GM12878 (cell line): ENCODE results near the gene P2RY11. TPM values are rescaled to one million over a fixed set of nuclear protein-coding genes. Genes with fewer than 3 reads are reported as not detected.

Experiments
- ATAC-seq: fragments of 200-7000 bp; cut with Tn5 transposase; 3 replicates; pipeline ENCODE4 v1.9.1; 2020; ENCODE audit warnings: mild to moderate bottlenecking, moderate library complexity
- BruUV-seq: library from RNA; stranded (reverse); fragments of 400-500 nt; replicated peaks from 2 replicates; lab custom pipeline; 2021; lab: Mats Ljungman, UMichigan
- CTCF ChIA-PET: fragments of 300-600 bp; sonication (Branson Sonifier 250); formaldehyde crosslinking; extraction: SDS; loops from one replicate; lab custom pipeline; 2021; ENCODE audit warnings: inconsistent platforms; lab: Yijun Ruan, JAX
- POLR2A ChIA-PET: fragments of 350-600 bp; formaldehyde crosslinking; extraction: SDS; loops from one replicate; lab custom pipeline; 2021; ENCODE audit warnings: inconsistent platforms; lab: Charles Lee
- RAD21 ChIA-PET: fragments of 300-600 bp; sonication (Branson Sonifier 250); formaldehyde crosslinking; loops from one replicate; lab custom pipeline; 2023; ENCODE audit warnings: antibody characterized with exemption; ENCODE audit not compliant: unreplicated experiment; lab: Charles Lee
- SMC1A ChIA-PET: fragments of 300-600 bp; sonication (Branson Sonifier 250); formaldehyde crosslinking; loops from one replicate; lab custom pipeline; 2023; ENCODE audit not compliant: unreplicated experiment, uncharacterized antibody; lab: Charles Lee
- DNase-seq: peaks from one replicate; pipeline ENCODE4 v3.0.0-alpha.2; 2011; ENCODE audit warnings: low read depth, low spot score
- FAIRE-seq: peaks from 3 replicates; lab custom pipeline; 2011; peaks lifted over from hg19 to GRCh38; lab: Jason Lieb, UNC
- H2AFZ ChIP-seq: 2 replicates; pipeline ENCODE4 v1.6.0; 2011; ENCODE audit warnings: low read depth, low read length, control low read depth; ENCODE audit not compliant: control insufficient read depth
- H3K27ac ChIP-seq: 2 replicates; pipeline ENCODE4 v1.5.1; 2011; ENCODE audit warnings: control low read depth; ENCODE audit not compliant: control insufficient read depth, insufficient read depth
- H3K27me3 ChIP-seq, 2 experiments: replicated peaks in 1 of 2; 2 replicates each; pipeline versions ENCODE4 v1.6.0 to v1.6.1; 2011; ENCODE audit warnings: low read length in 1 of 2; ENCODE audit not compliant: control insufficient read depth in 2 of 2, insufficient read depth in 2 of 2
- H3K36me3 ChIP-seq, 2 experiments: 2 replicates each; pipeline ENCODE4 v1.5.1; 2011; ENCODE audit warnings: low read length in 1 of 2; ENCODE audit not compliant: control insufficient read depth in 2 of 2, insufficient read depth in 2 of 2
- H3K4me1 ChIP-seq: 2 replicates; pipeline ENCODE4 v1.6.1; 2011; ENCODE audit warnings: mild to moderate bottlenecking, low read length, moderate library complexity, mixed read lengths; ENCODE audit not compliant: control insufficient read depth, insufficient read depth
- H3K4me2 ChIP-seq: 2 replicates; pipeline ENCODE4 v1.6.0; 2011; ENCODE audit warnings: control low read depth; ENCODE audit not compliant: control insufficient read depth, insufficient read depth
- H3K4me3 ChIP-seq: fragments of 200-600 bp; sonication (generic); 2 replicates; pipeline ENCODE4 v1.5.1; 2016
- H3K79me2 ChIP-seq: 2 replicates; pipeline ENCODE4 v1.6.0; 2011; ENCODE audit warnings: low read length; ENCODE audit not compliant: control insufficient read depth, insufficient read depth
- H3K9ac ChIP-seq: 2 replicates; pipeline ENCODE4 v1.8.0; 2011; ENCODE audit warnings: low read length, control low read depth, mixed read lengths; ENCODE audit not compliant: control insufficient read depth, insufficient read depth
- H3K9me3 ChIP-seq: replicated peaks from 3 replicates; pipeline ENCODE4 v1.5.1; 2011; ENCODE audit warnings: mild to moderate bottlenecking, low read length; ENCODE audit not compliant: control insufficient read depth, insufficient read depth
- H4K20me1 ChIP-seq: 2 replicates; pipeline ENCODE4 v1.6.0; 2011; ENCODE audit not compliant: control insufficient read depth, insufficient read depth
- BRCA1 ChIP-seq: IDR thresholded peaks from 2 replicates; pipeline ENCODE4 v1.6.1; 2011; ENCODE audit warnings: low read depth, low read length, improper control_type of control experiment
- CREB1 ChIP-seq: IDR thresholded peaks from 2 replicates; pipeline ENCODE4 v1.6.1; 2012; ENCODE audit warnings: low read depth, mild to moderate bottlenecking, inconsistent platforms
- E2F4 ChIP-seq: IDR thresholded peaks from 2 replicates; pipeline ENCODE4 v1.6.1; 2012; ENCODE audit warnings: low read depth, low read length, improper control_type of control experiment
- ESRRA ChIP-seq: IDR thresholded peaks from 2 replicates; pipeline ENCODE4 v1.6.1; 2012; ENCODE audit warnings: mild to moderate bottlenecking, low read length, improper control_type of control experiment
- GATAD2B ChIP-seq: fragments of 450-650 bp; conservative IDR thresholded peaks from 2 replicates; pipeline ENCODE4 v1.6.1; 2017; ENCODE audit warnings: low read depth, mild to moderate bottlenecking, moderate library complexity
- HCFC1 ChIP-seq: fragments of 150-350 bp; IDR thresholded peaks from 2 replicates; pipeline ENCODE4 v1.6.1; 2014; ENCODE audit warnings: low read length
- IKZF2 ChIP-seq, 2 experiments: fragments of 450-650 bp; IDR thresholded peaks; 2 replicates each; pipeline ENCODE4 v1.6.1; 2017; ENCODE audit warnings: mild to moderate bottlenecking in 2 of 2, moderate library complexity in 2 of 2
- IRF5 ChIP-seq: fragments of 450-650 bp; IDR thresholded peaks from 2 replicates; pipeline ENCODE4 v1.6.1; 2017; ENCODE audit warnings: borderline replicate concordance
- JUNB ChIP-seq: IDR thresholded peaks from 2 replicates; pipeline ENCODE4 v1.6.1; 2016; ENCODE audit warnings: antibody characterized with exemption, mild to moderate bottlenecking
- MXI1 ChIP-seq: fragments of 150-350 bp; IDR thresholded peaks from 2 replicates; pipeline ENCODE4 v1.6.1; 2011; ENCODE audit warnings: low read depth, mild to moderate bottlenecking, inconsistent platforms, low read length, improper control_type of control experiment
- NBN ChIP-seq: fragments of 450-650 bp; IDR thresholded peaks from 2 replicates; pipeline ENCODE4 v1.6.1; 2016
- SIN3A ChIP-seq: IDR thresholded peaks from 2 replicates; pipeline ENCODE4 v1.6.1; 2012; ENCODE audit warnings: low read depth, low read length, improper control_type of control experiment
- SMAD5 ChIP-seq: IDR thresholded peaks from 2 replicates; pipeline ENCODE4 v1.6.1; 2016; ENCODE audit warnings: antibody characterized with exemption, low read depth
- TCF12 ChIP-seq: IDR thresholded peaks from 2 replicates; pipeline ENCODE4 v1.6.1; 2011; ENCODE audit warnings: low read depth, mild to moderate bottlenecking, low read length
- ZNF384 ChIP-seq: IDR thresholded peaks from 2 replicates; pipeline ENCODE4 v1.6.1; 2012; ENCODE audit warnings: low read depth, mild to moderate bottlenecking, low read length, improper control_type of control experiment, borderline replicate concordance
- WGBS: methylation state at CpG from one replicate; pipeline ENCODE4 v1.1.6; 2016; ENCODE audit warnings: low lambda C conversion rate; ENCODE audit not compliant: insufficient replicate concordance, insufficient coverage; ENCODE audit errors: missing lambda C conversion rate; 5-methylcytosine and 5-hydroxymethylcytosine counted together
- in situ Hi-C: fragments of 300-500 bp; cut with MboI; formaldehyde crosslinking; loops from 9 replicates; pipeline ENCODE4 v1.14.3; 2018; ENCODE audit warnings: mixed read lengths
- intact Hi-C: fragments of 100-400 bp; cut with micrococcal nuclease; formaldehyde crosslinking; loops from one replicate; pipeline ENCODE4 v1.14.2; 2022; ENCODE audit not compliant: unreplicated experiment
- polyA plus RNA-seq, 11 experiments: library from polyadenylated mRNA; depleted of rRNA in 4 of 11; unstranded in 6 of 11; stranded (reverse) in 5 of 11; fragments of >200 nt; fragmentation: Nextera tagmentation in 4 of 11; fragmentation: Illumina TruSeq in 1 of 11; extraction: Ambion mirVana in 4 of 11; extraction: Trizol in 1 of 11; gene quantifications; 1 replicate in 1 of 11; 2 replicates in 10 of 11; pipeline versions ENCODE4 v1.2.1 to v1.2.3, GENCODE V29; 2011 to 2016; ENCODE audit warnings: inconsistent platforms in 2 of 11, missing spikeins in 2 of 11, low read depth in 1 of 11
- total RNA-seq, 4 experiments: library from RNA; depleted of rRNA in 3 of 4; stranded (reverse); fragments of >200 nt in 3 of 4; fragmentation: Illumina TruSeq in 1 of 4; extraction: Trizol in 1 of 4; gene quantifications; 2 replicates each; pipeline versions ENCODE4 v1.2.1 to v1.2.3, GENCODE V29; 2013 to 2021
- TF ChIP-seq, protein P1 (sequence below): fragments of 450-650 bp; IDR thresholded peaks from 2 replicates; pipeline ENCODE4 v1.6.1; 2014; ENCODE audit warnings: mild to moderate bottlenecking
- TF ChIP-seq, protein P2 (sequence below): fragments of 450-650 bp; IDR thresholded peaks from 2 replicates; pipeline ENCODE4 v1.6.1; 2017; ENCODE audit warnings: mild to moderate bottlenecking, moderate library complexity

Gene P2RY11
- total and polyA plus RNA-seq, 10 of the 15 experiments (the other 5 are each of a cell fraction or from before 2014, with no cell fraction given): 0.14 to 46.5 (median 7.6) TPM

DNA sequence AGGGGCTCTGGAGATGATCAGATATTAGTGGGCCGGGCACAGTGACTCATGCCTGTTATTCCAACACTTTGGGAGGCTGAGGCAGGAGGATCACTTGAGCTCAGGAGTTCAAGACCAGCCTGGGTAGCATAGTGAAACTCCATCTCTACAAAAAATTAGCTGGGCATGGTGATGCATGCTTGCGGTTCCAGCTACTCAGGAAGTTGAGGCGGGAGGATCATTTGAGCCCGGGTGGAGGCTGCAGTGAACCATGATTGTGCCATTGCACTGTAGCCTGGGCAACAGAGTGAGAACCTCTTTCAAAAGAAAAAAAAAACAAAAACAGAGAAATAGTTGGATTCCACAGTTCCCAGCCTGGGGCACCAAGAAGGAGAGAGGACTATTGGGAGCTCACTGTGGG is 43.3 kb upstream of the P2RY11 start:
- Histone ChIP-seq H3K79me2 (no peaks in the 10 kb centered on the region), H3K9ac (no peak overlapping the region), H3K4me2 (no peak overlapping the region), H4K20me1 (no peaks in the 10 kb centered on the region), H3K27me3 (no peaks in the 10 kb centered on the region; a peak in 1 of 4 replicates), H3K9me3 (no peaks in the 10 kb centered on the region; the same call in 2 of the 3 replicates), H3K36me3 (no peaks in the 10 kb centered on the region), H3K4me3 (no peak overlapping the region), H2AFZ (no peak overlapping the region), H3K27ac (no peak overlapping the region), H3K4me1 (no peaks in the 10 kb centered on the region)
- ChIA-PET POLR2A (no interaction called here), SMC1A (no interaction called here), RAD21 (no interaction called here), CTCF (no interaction called here)
- intact Hi-C loops (no loop called here), in situ Hi-C loops (no loop called here)
- FAIRE-seq (no peak), ATAC-seq (no peak), DNase-seq (no peak)
- 4% methylated on average over 4 of the region's 4 CpGs for WGBS
- no TSS peak for BruUV-seq
- TF ChIP-seq GATAD2B: no peak
- TF ChIP-seq SMAD5: no peak
- no peak for TF ChIP-seq HCFC1
- no peak for TF ChIP-seq SIN3A
- TF ChIP-seq IRF5: no peak
- no peak for TF ChIP-seq IKZF2 (IDR thresholded peaks at IDR 0.05)
- TF ChIP-seq CREB1: no peak
- TF ChIP-seq, protein P1, sequence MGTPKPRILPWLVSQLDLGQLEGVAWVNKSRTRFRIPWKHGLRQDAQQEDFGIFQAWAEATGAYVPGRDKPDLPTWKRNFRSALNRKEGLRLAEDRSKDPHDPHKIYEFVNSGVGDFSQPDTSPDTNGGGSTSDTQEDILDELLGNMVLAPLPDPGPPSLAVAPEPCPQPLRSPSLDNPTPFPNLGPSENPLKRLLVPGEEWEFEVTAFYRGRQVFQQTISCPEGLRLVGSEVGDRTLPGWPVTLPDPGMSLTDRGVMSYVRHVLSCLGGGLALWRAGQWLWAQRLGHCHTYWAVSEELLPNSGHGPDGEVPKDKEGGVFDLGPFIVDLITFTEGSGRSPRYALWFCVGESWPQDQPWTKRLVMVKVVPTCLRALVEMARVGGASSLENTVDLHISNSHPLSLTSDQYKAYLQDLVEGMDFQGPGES: no peak
- no peak for TF ChIP-seq TCF12
- TF ChIP-seq BRCA1: no peak
- TF ChIP-seq, protein P2, sequence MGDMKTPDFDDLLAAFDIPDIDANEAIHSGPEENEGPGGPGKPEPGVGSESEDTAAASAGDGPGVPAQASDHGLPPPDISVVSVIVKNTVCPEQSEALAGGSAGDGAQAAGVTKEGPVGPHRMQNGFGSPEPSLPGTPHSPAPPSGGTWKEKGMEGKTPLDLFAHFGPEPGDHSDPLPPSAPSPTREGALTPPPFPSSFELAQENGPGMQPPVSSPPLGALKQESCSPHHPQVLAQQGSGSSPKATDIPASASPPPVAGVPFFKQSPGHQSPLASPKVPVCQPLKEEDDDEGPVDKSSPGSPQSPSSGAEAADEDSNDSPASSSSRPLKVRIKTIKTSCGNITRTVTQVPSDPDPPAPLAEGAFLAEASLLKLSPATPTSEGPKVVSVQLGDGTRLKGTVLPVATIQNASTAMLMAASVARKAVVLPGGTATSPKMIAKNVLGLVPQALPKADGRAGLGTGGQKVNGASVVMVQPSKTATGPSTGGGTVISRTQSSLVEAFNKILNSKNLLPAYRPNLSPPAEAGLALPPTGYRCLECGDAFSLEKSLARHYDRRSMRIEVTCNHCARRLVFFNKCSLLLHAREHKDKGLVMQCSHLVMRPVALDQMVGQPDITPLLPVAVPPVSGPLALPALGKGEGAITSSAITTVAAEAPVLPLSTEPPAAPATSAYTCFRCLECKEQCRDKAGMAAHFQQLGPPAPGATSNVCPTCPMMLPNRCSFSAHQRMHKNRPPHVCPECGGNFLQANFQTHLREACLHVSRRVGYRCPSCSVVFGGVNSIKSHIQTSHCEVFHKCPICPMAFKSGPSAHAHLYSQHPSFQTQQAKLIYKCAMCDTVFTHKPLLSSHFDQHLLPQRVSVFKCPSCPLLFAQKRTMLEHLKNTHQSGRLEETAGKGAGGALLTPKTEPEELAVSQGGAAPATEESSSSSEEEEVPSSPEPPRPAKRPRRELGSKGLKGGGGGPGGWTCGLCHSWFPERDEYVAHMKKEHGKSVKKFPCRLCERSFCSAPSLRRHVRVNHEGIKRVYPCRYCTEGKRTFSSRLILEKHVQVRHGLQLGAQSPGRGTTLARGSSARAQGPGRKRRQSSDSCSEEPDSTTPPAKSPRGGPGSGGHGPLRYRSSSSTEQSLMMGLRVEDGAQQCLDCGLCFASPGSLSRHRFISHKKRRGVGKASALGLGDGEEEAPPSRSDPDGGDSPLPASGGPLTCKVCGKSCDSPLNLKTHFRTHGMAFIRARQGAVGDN: no peak
- no peak for TF ChIP-seq NBN
- no peak for TF ChIP-seq ZNF384
- no peak for TF ChIP-seq ESRRA
- no peak for TF ChIP-seq MXI1
- no peak for TF ChIP-seq E2F4
- TF ChIP-seq JUNB: no peak
